Suppressor macrophage (primary cell): ENCODE measurements around the gene SERF2.
"Not testable (repeated sequence)": the region's sequence is repeated elsewhere in the genome, so short reads cannot be mapped to it uniquely, and the experiment has no call there.

ENCODE experiments used
- DNase-seq, 4 experiments: peaks; one replicate each; pipeline ENCODE4 v3.0.0-alpha.2; 2020 to 2022

SERF2 gene

GRCh38 chr15:43829951-43830540 is 37.9 kb downstream of the SERF2 start:
- DNase-seq, result not testable (repeated sequence)

GRCh38 chr15:43830691-43831275 is 38.7 kb downstream of the SERF2 start:
- not testable (repeated sequence) for DNase-seq

GRCh38 chr15:43831519-43832052 is 39.5 kb downstream of the SERF2 start:
- DNase-seq, result not testable (repeated sequence)

GRCh38 chr15:43832485-43832884 is 40.4 kb downstream of the SERF2 start:
- not testable (repeated sequence) for DNase-seq

DNA sequence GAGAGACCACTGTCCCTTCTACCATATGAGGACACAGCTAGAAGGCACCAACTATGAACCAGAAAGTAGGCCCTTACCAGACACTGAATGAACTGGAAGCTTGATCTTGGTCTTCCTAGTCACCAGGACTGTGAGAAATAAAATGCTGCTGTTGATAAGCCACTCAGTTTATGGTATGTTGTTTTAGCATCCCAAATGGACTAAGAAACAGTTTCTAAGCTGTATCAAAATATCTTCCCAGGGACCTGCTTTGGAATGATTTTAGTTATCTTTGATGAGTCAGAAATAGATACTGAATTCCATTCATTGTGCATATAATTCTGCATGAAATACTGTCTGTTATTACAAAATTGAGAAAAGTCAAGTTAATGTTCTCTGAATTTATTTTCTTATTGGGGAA is 53.3 kb downstream of the SERF2 start:
- no peak for DNase-seq
